BJ (cell line): ENCODE measurements around the gene MAGEF1. TPM values are rescaled to one million over a fixed set of nuclear protein-coding genes. Genes with fewer than 3 reads are reported as not detected.
A peak's percentile ranks its signal among the peaks of the same experiment; 100 is the strongest.
"Not testable (repeated sequence)": the region's sequence is repeated elsewhere in the genome, so short reads cannot be mapped to it uniquely, and the experiment has no call there.

Experiments
- CTCF ChIA-PET: fragments of 350-600 bp; formaldehyde crosslinking; extraction: SDS; loops from one replicate; lab custom pipeline; 2021; ENCODE audit warnings: antibody characterized with exemption, inconsistent platforms; lab: Yijun Ruan, JAX
- POLR2A ChIA-PET: fragments of 300-600 bp; sonication (Branson Sonifier 250); formaldehyde crosslinking; extraction: SDS; loops from one replicate; lab custom pipeline; 2021; ENCODE audit warnings: antibody characterized with exemption; lab: Charles Lee
- DNase-seq: peaks from one replicate; pipeline ENCODE4 v3.0.0-alpha.2; 2011; ENCODE audit warnings: low read depth
- H3K27me3 ChIP-seq: 2 replicates; pipeline ENCODE4 v1.6.0; 2011; ENCODE audit warnings: low read length; ENCODE audit not compliant: control insufficient read depth, insufficient read depth
- H3K36me3 ChIP-seq: 2 replicates; pipeline ENCODE4 v1.5.1; 2011; ENCODE audit warnings: low read length; ENCODE audit not compliant: control insufficient read depth, insufficient read depth
- H3K4me3 ChIP-seq: 2 replicates; pipeline ENCODE4 v1.5.1; 2011; ENCODE audit warnings: low read depth, mild to moderate bottlenecking, control low read depth, low read length
- polyA plus RNA-seq: library from polyadenylated mRNA; depleted of rRNA; stranded (reverse); fragments of >200 nt; gene quantifications from 2 replicates; pipeline ENCODE4 v1.2.3, GENCODE V29; 2011
- TF ChIP-seq, protein P1 (sequence below): IDR thresholded peaks from 2 replicates; pipeline ENCODE4 v1.5.1; 2011; ENCODE audit warnings: low read depth, mild to moderate bottlenecking, control low read depth, inconsistent platforms, low read length, moderate library complexity; ENCODE audit not compliant: insufficient read depth

Gene MAGEF1
- polyA plus RNA-seq, 1 experiment = 14.3 TPM

DNA sequence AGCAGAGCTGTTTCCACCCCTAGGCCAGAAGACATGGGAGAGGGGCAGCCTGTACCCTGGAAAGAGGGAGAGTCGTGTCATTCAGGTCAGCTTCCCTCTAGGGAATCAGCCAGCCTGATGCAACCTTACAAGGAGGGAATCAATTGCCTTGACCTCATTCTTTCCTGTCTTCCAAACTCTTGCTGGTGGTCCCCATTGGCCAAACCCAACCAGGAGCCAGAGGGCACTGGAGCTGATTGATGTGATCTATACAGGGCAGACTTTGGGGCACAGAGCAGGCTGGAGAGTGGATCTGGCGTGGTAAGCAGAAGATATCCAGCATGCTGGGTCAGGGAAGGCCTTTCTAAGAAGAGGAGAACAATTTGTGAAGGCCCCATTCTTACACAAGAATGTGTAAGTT, 19.1 kb upstream of the MAGEF1 start:
- DNase-seq = no peak
- POLR2A ChIA-PET = no interaction called here
- TF ChIP-seq, protein P1, sequence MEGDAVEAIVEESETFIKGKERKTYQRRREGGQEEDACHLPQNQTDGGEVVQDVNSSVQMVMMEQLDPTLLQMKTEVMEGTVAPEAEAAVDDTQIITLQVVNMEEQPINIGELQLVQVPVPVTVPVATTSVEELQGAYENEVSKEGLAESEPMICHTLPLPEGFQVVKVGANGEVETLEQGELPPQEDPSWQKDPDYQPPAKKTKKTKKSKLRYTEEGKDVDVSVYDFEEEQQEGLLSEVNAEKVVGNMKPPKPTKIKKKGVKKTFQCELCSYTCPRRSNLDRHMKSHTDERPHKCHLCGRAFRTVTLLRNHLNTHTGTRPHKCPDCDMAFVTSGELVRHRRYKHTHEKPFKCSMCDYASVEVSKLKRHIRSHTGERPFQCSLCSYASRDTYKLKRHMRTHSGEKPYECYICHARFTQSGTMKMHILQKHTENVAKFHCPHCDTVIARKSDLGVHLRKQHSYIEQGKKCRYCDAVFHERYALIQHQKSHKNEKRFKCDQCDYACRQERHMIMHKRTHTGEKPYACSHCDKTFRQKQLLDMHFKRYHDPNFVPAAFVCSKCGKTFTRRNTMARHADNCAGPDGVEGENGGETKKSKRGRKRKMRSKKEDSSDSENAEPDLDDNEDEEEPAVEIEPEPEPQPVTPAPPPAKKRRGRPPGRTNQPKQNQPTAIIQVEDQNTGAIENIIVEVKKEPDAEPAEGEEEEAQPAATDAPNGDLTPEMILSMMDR = no peak
- Histone ChIP-seq H3K4me3 (no peak overlapping the region), H3K36me3 (no peaks in the 10 kb centered on the region), H3K27me3 (peaks cover 3% of the 10 kb centered on the region; the same call in 1 of the 2 replicates)
- CTCF ChIA-PET = interaction anchor here (1.1 to 1.3 kb wide), 4 partner anchors 13 to 73 kb away, joined by 3 to 4 read pairs (median 3); no protein-coding TSS in a partner anchor

DNA sequence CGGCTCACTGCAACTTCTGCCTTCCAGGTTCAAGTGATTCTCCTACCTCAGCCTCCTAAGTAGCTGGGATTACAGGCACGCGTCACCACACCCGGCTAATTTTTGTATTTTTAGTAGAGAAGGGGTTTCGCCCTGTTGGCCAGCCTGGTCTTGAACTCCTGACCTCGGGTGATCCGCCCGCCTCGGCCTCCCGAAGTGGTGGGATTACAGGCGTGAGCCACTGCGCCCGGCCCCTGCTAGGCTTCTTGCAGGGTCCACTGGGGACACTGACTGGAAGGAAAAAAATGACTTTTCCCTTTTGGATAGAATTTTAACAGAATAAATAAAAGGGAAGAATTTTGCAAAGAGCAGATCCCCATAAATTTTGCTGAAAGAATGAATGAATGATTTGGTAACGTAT, 17.3 kb upstream of the MAGEF1 start:
- CTCF ChIA-PET = interaction anchor here (0.9 to 1.6 kb wide), 2 partner anchors 9 to 18 kb away, joined by 3 to 4 read pairs; no protein-coding TSS in a partner anchor
- DNase-seq, H3K27me3 ChIP-seq, H3K36me3 ChIP-seq, POLR2A ChIA-PET, H3K4me3 ChIP-seq: not testable (repeated sequence)

DNA sequence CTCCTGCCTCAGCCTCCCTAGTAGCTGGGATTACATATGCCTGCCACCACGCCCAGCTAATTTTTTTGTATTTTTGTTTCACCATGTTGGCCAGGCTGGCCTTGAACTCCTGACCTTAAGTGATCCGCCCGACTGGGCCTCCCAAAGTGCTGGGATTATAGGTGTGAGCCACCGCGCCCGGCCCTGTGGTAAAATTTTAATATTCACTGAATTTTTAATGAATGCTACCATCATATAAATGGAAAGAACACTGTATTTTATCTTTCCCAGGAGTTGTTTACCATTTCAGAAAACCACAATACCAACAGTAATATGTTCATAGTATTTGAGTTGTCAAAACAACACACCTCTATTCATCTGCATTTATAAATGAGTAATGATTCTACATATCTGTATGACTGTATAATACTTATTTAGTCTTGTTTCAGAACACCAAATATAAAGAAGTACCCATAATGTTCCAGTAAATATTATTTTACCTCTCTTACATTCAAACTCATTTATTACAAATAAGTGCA, 16.2 kb upstream of the MAGEF1 start:
- CTCF ChIA-PET = interaction anchor here (0.7 to 2.1 kb wide), 5 partner anchors 10 to 107 kb away, joined by 3 to 14 read pairs (median 3); no protein-coding TSS in a partner anchor
- Histone ChIP-seq H3K36me3 (no peaks in the 10 kb centered on the region), H3K27me3 (peaks cover 4% of the 10 kb centered on the region; the same call in 1 of the 2 replicates), H3K4me3 (no peak overlapping the region)
- POLR2A ChIA-PET = no interaction called here
- TF ChIP-seq, protein P1 = no peak
- no peak for DNase-seq

DNA sequence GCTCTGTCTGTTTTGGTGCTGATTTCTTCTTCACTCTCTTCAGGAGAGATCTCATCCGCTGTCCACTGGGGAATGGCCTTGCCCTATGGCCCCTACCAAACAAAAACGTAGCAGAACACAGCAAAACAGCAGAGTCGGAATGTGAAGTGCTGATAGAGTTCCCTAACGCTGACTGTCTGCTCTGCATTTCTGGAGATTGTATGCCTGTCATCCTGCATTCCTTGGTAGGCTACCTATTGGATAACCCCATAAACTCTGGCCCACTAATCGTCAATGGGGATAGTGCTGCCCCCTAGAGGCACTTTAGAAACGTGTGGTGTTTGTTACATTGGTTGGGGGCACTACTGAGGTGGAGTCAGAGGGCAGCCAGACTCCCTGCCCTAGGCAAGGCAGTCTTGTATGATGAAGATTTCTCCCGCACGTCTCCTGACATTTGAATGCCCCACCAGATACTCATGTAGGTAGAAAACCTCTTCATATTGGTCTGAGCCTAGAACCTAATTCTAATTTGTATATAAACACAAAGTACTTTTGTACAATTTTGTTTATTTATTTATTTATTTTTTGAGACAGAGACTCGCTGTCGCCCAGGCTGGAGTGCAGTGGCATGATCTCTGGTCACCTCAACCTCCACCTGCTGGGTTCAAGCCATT, 15.6 kb upstream of the MAGEF1 start:
- ChIA-PET CTCF (interaction anchor here (0.6 to 2.1 kb wide), 24 partner anchors 10 to 173 kb away, joined by 3 to 14 read pairs (median 4); no protein-coding TSS in a partner anchor), POLR2A (interaction anchor here (0.7 kb wide), 1 partner anchor 165 kb away, joined by 3 read pairs; no protein-coding TSS in a partner anchor)
- no peaks in the 10 kb centered on the region for H3K36me3 ChIP-seq
- no peak for DNase-seq
- no peak overlapping the region for H3K4me3 ChIP-seq
- peaks cover 4% of the 10 kb centered on the region; the same call in 1 of the 2 replicates for H3K27me3 ChIP-seq
- TF ChIP-seq, protein P1 = peak; percentile 80

DNA sequence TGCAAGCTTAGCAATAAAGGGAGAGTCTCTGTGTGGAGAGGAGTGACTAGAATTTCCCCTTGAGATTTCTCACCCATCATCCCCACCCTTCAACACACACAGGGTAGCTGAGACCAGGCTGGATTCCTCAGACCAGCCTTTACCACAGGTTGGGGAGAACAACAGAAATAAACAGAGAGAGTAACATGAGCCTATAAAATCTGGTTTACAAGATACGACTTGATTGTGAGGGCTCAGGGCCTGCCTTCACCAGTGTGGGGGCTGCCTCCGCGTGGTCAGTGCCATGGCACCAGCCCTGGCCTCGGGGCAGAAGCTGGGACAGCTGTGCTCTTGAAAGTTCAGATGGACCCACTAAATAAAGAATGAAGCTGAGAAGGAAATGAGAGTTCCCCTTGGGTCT, 14.6 kb upstream of the MAGEF1 start:
- Histone ChIP-seq H3K27me3 (peaks cover 2% of the 10 kb centered on the region; the same call in 1 of the 2 replicates), H3K36me3 (no peaks in the 10 kb centered on the region), H3K4me3 (no peak overlapping the region)
- POLR2A ChIA-PET = interaction anchor here (0.7 kb wide), 1 partner anchor 164 kb away, joined by 3 read pairs; no protein-coding TSS in a partner anchor
- CTCF ChIA-PET = interaction anchor here (0.6 to 2.1 kb wide), 25 partner anchors 9 to 172 kb away, joined by 3 to 14 read pairs (median 4); partner anchors contain the start of gene VPS8
- TF ChIP-seq, protein P1 = no peak
- no peak for DNase-seq
